GM12864 (cell line): Measurements from ENCODE around the gene TNFAIP3.

Source experiments
- DNase-seq: peaks from one replicate; pipeline ENCODE4 v3.0.0-alpha.2; 2011; ENCODE audit warnings: low read depth
- H3K4me3 ChIP-seq: 2 replicates; pipeline ENCODE4 v1.5.1; 2011; ENCODE audit warnings: mild to moderate bottlenecking, low read depth, low read length, control low read depth
- CTCF ChIP-seq: IDR thresholded peaks from 2 replicates; pipeline ENCODE4 v1.5.1; 2011; ENCODE audit warnings: low read depth, mild to moderate bottlenecking, moderate library complexity, low read length, control low read depth, inconsistent platforms; ENCODE audit errors: missing control alignments

TNFAIP3 gene

GRCh38 chr6:137856138-137856898 is 10.7 kb upstream of the TNFAIP3 start:
- no peak overlapping the region for H3K4me3 ChIP-seq
- DNase-seq = no peak
- TF ChIP-seq CTCF = no peak

- no peak for TF ChIP-seq CTCF
- H3K4me3 ChIP-seq = no peak overlapping the region
- DNase-seq = no peak
Measured at GRCh38 chr6:137859025-137859424, 8.0 kb upstream of the TNFAIP3 start.

- no peak for TF ChIP-seq CTCF
- H3K4me3 ChIP-seq = no peak overlapping the region
- no peak for DNase-seq
Measured at GRCh38 chr6:137860394-137861005, 6.6 kb upstream of the TNFAIP3 start.

- no peak overlapping the region for H3K4me3 ChIP-seq
- TF ChIP-seq CTCF = no peak
- no peak for DNase-seq
Measured at GRCh38 chr6:137861550-137862337, 5.3 kb upstream of the TNFAIP3 start.

GRCh38 chr6:137862419-137863090 is 4.5 kb upstream of the TNFAIP3 start:
- no peak for TF ChIP-seq CTCF
- DNase-seq = no peak

GRCh38 chr6:137863091-137863797 is 3.8 kb upstream of the TNFAIP3 start:
- no peak for DNase-seq
- no peak for TF ChIP-seq CTCF
- H3K4me3 ChIP-seq = no peak overlapping the region

More at GRCh38 chr6:137862419-137863090, 4.5 kb upstream of the TNFAIP3 start:
- H3K4me3 ChIP-seq = no peak overlapping the region
